PC-3 (cell line): ENCODE measurements around the gene MRPL20. TPM values are rescaled to one million over a fixed set of nuclear protein-coding genes. Genes with fewer than 3 reads are reported as not detected.

Experiments
- ATAC-seq: fragments of 200-7000 bp; cut with Tn5 transposase; 2 replicates; pipeline ENCODE4 v1.9.1; 2020; ENCODE audit warnings: mild to moderate bottlenecking, moderate library complexity
- BruUV-seq: library from RNA; stranded (reverse); fragments of 400-500 nt; replicated peaks from 2 replicates; lab custom pipeline; 2021; lab: Mats Ljungman, UMichigan
- CTCF ChIA-PET: fragments of 300-600 bp; sonication (Branson Sonifier 250); formaldehyde crosslinking; loops from one replicate; lab custom pipeline; 2022; ENCODE audit warnings: antibody characterized with exemption; lab: Charles Lee
- POLR2A ChIA-PET: fragments of 300-600 bp; sonication (Branson Sonifier 250); formaldehyde crosslinking; loops from one replicate; lab custom pipeline; 2022; ENCODE audit warnings: antibody characterized with exemption; ENCODE audit not compliant: unreplicated experiment; lab: Charles Lee
- DNase-seq: peaks from one replicate; pipeline ENCODE4 v3.0.0-alpha.2; 2015
- H2AFZ ChIP-seq: fragments of 300-600 bp; sonication (generic); 2 replicates; pipeline ENCODE4 v1.6.0; 2016; ENCODE audit warnings: antibody characterized with exemption, low read length
- H3F3A ChIP-seq: fragments of 300-600 bp; sonication (generic); one replicate; pipeline ENCODE4 v1.6.0; 2017; ENCODE audit warnings: antibody characterized with exemption, low read length, control low read depth, mild to moderate bottlenecking; ENCODE audit not compliant: unreplicated experiment
- H3K27ac ChIP-seq: fragments of 300-600 bp; sonication (generic); 2 replicates; pipeline ENCODE4 v1.5.1; 2016; ENCODE audit warnings: mild to moderate bottlenecking, low read length
- H3K27me3 ChIP-seq: fragments of 300-600 bp; sonication (generic); 2 replicates; pipeline ENCODE4 v1.6.1; 2016; ENCODE audit warnings: low read length, mixed read lengths
- H3K36me3 ChIP-seq: fragments of 300-600 bp; sonication (generic); 2 replicates; pipeline ENCODE4 v1.6.1; 2016; ENCODE audit warnings: low read depth, mixed run types, low read length, mixed read lengths
- H3K4me1 ChIP-seq: fragments of 300-600 bp; sonication (generic); 2 replicates; pipeline ENCODE4 v1.5.1; 2016; ENCODE audit warnings: low read length; ENCODE audit not compliant: insufficient read depth
- H3K4me2 ChIP-seq: fragments of 300-600 bp; sonication (generic); 2 replicates; pipeline ENCODE4 v1.6.0; 2016; ENCODE audit warnings: low read length
- H3K4me3 ChIP-seq: fragments of 300-600 bp; sonication (generic); 2 replicates; pipeline ENCODE4 v1.5.1; 2016; ENCODE audit warnings: mild to moderate bottlenecking, low read length, mixed read lengths
- H3K79me2 ChIP-seq: fragments of 300-600 bp; sonication (generic); 2 replicates; pipeline ENCODE4 v1.6.1; 2017; ENCODE audit warnings: low read length, mixed read lengths
- H3K9ac ChIP-seq: fragments of 300-600 bp; sonication (generic); 2 replicates; pipeline ENCODE4 v1.6.0; 2016; ENCODE audit warnings: mild to moderate bottlenecking, low read length
- H3K9me2 ChIP-seq: fragments of 300-600 bp; sonication (generic); replicated peaks from 2 replicates; pipeline ENCODE4 v1.6.1; 2016; ENCODE audit warnings: mixed run types, low read length, mixed read lengths
- H3K9me3 ChIP-seq: fragments of 300-600 bp; sonication (generic); 2 replicates; pipeline ENCODE4 v1.6.1; 2016; ENCODE audit warnings: low read length, mixed read lengths
- H4K20me1 ChIP-seq: fragments of 300-600 bp; sonication (generic); 2 replicates; pipeline ENCODE4 v1.6.1; 2016; ENCODE audit warnings: low read length, mixed read lengths
- CTCF ChIP-seq: fragments of 300-600 bp; sonication (generic); conservative IDR thresholded peaks from 2 replicates; pipeline ENCODE4 v1.5.1; 2017; ENCODE audit warnings: antibody characterized with exemption, low read depth, mild to moderate bottlenecking, low read length
- EZH2 ChIP-seq: fragments of 300-600 bp; sonication (generic); IDR thresholded peaks from one replicate; pipeline ENCODE4 v1.6.1; 2017; ENCODE audit warnings: antibody characterized with exemption, mild to moderate bottlenecking, low read length; ENCODE audit not compliant: unreplicated experiment
- EZH2phosphoT487 ChIP-seq: fragments of 300-600 bp; sonication (generic); IDR thresholded peaks from 2 replicates; pipeline ENCODE4 v1.6.1; 2018; ENCODE audit warnings: mild to moderate bottlenecking, antibody characterized with exemption, low read length, borderline replicate concordance
- intact Hi-C: fragments of 100-400 bp; cut with micrococcal nuclease; formaldehyde crosslinking; loops from 2 replicates; pipeline ENCODE4 v1.9.0; 2023
- total RNA-seq: library from RNA; depleted of rRNA; stranded (reverse); fragments of >200 nt; gene quantifications from 2 replicates; pipeline ENCODE4 v1.2.3, GENCODE V29; 2014

Gene MRPL20
- total RNA-seq, 1 experiment from 2014 or later: 506 TPM

GRCh38 chr1:1431845-1432273, 24.8 kb upstream of the MRPL20 start:
- peak overlapping the region; percentile 35; the same call in 1 of the 2 replicates for H2AFZ ChIP-seq
- peak; percentile 4 for ATAC-seq
- H3K4me1 ChIP-seq: peaks cover 48% of the 10 kb centered on the region
- no peaks in the 10 kb centered on the region for H3K9me2 ChIP-seq
- no peaks in the 10 kb centered on the region for H4K20me1 ChIP-seq
- H3K9ac ChIP-seq: no peak overlapping the region
- no peaks in the 10 kb centered on the region for H3K36me3 ChIP-seq
- ChIA-PET POLR2A (no interaction called here), CTCF (interaction anchor here (0.7 kb wide), 1 partner anchor 33 kb away, joined by 3 read pairs; no protein-coding TSS in a partner anchor)
- peaks cover 11% of the 10 kb centered on the region for H3K79me2 ChIP-seq
- intact Hi-C loops: no loop called here
- DNase-seq: peak; percentile 37
- peaks cover 4% of the 10 kb centered on the region for H3F3A ChIP-seq
- no TSS peak for BruUV-seq
- peak overlapping the region; percentile 29; the same call in 1 of the 2 replicates for H3K4me2 ChIP-seq
- no peak overlapping the region for H3K4me3 ChIP-seq
- no peaks in the 10 kb centered on the region for H3K27me3 ChIP-seq
- no peaks in the 10 kb centered on the region for H3K9me3 ChIP-seq
- TF ChIP-seq EZH2phosphoT487 (no peak), EZH2 (no peak), CTCF (no peak)
- no peak overlapping the region for H3K27ac ChIP-seq

GRCh38 chr1:1430992-1431844, 24.1 kb upstream of the MRPL20 start:
- Histone ChIP-seq H3K36me3 (no peaks in the 10 kb centered on the region), H2AFZ (peak overlapping the region; percentile 35; the same call in 1 of the 2 replicates), H3K4me3 (no peak overlapping the region), H3F3A (peaks cover 4% of the 10 kb centered on the region), H4K20me1 (no peaks in the 10 kb centered on the region), H3K79me2 (peaks cover 4% of the 10 kb centered on the region), H3K9ac (no peak overlapping the region), H3K9me2 (no peaks in the 10 kb centered on the region), H3K27ac (no peak overlapping the region), H3K4me2 (0 out of 2 replicates have a peak overlapping the region, but pooled peaks have one; percentile 29), H3K9me3 (no peaks in the 10 kb centered on the region), H3K4me1 (peaks cover 42% of the 10 kb centered on the region), H3K27me3 (no peaks in the 10 kb centered on the region)
- BruUV-seq: no TSS peak
- ATAC-seq: no peak
- intact Hi-C loops: no loop called here
- CTCF ChIA-PET: interaction anchor here (0.7 kb wide), 1 partner anchor 33 kb away, joined by 3 read pairs; no protein-coding TSS in a partner anchor
- POLR2A ChIA-PET: no interaction called here
- TF ChIP-seq EZH2 (no peak), EZH2phosphoT487 (no peak), CTCF (no peak)
- DNase-seq: no peak
